ENCODE data around the gene AK5. TPM values are rescaled to one million over a fixed set of nuclear protein-coding genes. Genes with fewer than 3 reads are reported as not detected.

The AK5 gene
- total RNA-seq, 1 donor from 2014 or later: 1.0 TPM

DNA sequence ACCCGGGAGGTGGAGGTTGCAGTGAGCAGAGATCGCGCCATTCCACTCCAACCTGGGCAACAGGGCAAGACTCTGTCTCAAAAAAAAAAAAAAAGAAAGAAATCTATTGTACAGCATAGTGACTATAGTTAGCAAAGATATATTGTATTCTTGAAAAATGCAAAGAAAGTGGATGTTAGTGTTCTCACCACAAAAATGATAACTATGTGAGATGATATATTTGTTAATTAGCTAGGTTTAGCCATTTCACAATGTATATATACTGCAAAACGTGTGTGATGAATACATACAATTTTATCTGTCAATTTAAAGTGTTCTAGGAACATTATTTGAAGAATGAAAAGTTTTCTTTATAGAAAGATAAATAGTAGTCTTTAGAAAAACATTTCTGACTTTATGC is 179.9 kb downstream of the AK5 start:
- no peak for ATAC-seq

DNA sequence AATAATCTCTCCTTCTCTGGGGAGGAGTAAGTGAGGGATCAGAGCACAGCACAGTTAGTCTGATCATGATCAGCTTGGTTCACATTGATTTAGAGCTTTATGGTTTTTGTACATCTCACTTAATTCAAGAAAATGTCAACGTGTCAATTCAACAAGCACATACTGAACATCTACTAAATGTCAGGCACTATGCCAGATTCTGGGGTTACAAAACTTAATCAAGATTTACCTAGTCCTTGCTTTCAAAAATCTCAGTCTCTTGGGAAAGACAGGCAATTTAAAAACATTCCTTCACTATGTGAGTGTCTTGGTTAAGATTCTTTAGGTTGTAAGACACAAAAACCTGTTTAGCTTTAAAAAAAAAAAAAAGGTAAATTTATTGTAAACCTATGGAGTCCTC is 181.4 kb downstream of the AK5 start:
- DNase-seq: no peak
- H3K36me3 ChIP-seq: no peaks in the 10 kb centered on the region
- H3K27ac ChIP-seq: no peak overlapping the region
- no peaks in the 10 kb centered on the region for H3K27me3 ChIP-seq (ENCODE audit: low read depth)
- no peak for ATAC-seq
- intact Hi-C loops (cut with DNase I): no loop called here
- no peaks in the 10 kb centered on the region for H3K4me1 ChIP-seq
- no peak for TF ChIP-seq CTCF (IDR thresholded peaks at IDR 0.05)
- no peak overlapping the region for H3K4me3 ChIP-seq
- no peaks in the 10 kb centered on the region for H3K9me3 ChIP-seq

More for the DNA sequence above, 179.9 kb downstream of the AK5 start:
- no peaks in the 10 kb centered on the region for H3K27me3 ChIP-seq (ENCODE audit: low read depth)
- no peaks in the 10 kb centered on the region for H3K36me3 ChIP-seq
- no peak overlapping the region for H3K4me3 ChIP-seq
- H3K27ac ChIP-seq: no peak overlapping the region
- no peaks in the 10 kb centered on the region for H3K4me1 ChIP-seq
- intact Hi-C loops (cut with DNase I): no loop called here
- TF ChIP-seq CTCF (IDR thresholded peaks at IDR 0.05): no peak
- no peak for DNase-seq
- H3K9me3 ChIP-seq: no peaks in the 10 kb centered on the region

DNA sequence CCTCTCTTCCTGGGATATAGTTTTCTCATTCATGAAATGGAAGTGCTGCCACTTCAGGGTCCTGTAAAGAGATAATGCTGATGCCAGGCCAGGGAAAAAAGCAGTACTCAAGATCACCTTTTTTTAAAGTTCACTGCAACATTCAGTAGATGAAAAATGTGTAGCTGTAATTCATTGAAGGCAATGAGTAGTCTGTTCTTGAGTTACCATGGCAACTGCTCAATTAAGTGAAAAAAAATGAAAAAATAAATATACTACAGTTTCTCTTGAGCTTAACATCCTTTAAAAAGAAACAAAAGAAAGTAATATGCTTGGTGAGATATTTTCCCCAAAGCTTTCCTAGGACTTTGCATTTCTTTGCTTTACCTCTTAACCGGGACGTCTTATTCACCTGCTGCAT is 183.3 kb downstream of the AK5 start:
- ATAC-seq (no peak), DNase-seq (no peak)
- Histone ChIP-seq H3K4me1 (no peaks in the 10 kb centered on the region), H3K27ac (no peak overlapping the region), H3K27me3 (ENCODE audit: low read depth) (no peaks in the 10 kb centered on the region), H3K36me3 (no peaks in the 10 kb centered on the region), H3K9me3 (no peaks in the 10 kb centered on the region), H3K4me3 (no peak overlapping the region)
- no peak for TF ChIP-seq CTCF (IDR thresholded peaks at IDR 0.05)
- intact Hi-C loops (cut with DNase I): no loop called here

GRCh38 chr1:77465922-77466321 is 184.1 kb downstream of the AK5 start:
- no peaks in the 10 kb centered on the region for H3K27me3 ChIP-seq (ENCODE audit: low read depth)
- no peaks in the 10 kb centered on the region for H3K36me3 ChIP-seq
- no peak overlapping the region for H3K4me3 ChIP-seq
- no peak for DNase-seq
- no peaks in the 10 kb centered on the region for H3K9me3 ChIP-seq
- TF ChIP-seq CTCF (IDR thresholded peaks at IDR 0.05): no peak
- ATAC-seq: no peak
- no peaks in the 10 kb centered on the region for H3K4me1 ChIP-seq
- intact Hi-C loops (cut with DNase I): no loop called here
- no peak overlapping the region for H3K27ac ChIP-seq

DNA sequence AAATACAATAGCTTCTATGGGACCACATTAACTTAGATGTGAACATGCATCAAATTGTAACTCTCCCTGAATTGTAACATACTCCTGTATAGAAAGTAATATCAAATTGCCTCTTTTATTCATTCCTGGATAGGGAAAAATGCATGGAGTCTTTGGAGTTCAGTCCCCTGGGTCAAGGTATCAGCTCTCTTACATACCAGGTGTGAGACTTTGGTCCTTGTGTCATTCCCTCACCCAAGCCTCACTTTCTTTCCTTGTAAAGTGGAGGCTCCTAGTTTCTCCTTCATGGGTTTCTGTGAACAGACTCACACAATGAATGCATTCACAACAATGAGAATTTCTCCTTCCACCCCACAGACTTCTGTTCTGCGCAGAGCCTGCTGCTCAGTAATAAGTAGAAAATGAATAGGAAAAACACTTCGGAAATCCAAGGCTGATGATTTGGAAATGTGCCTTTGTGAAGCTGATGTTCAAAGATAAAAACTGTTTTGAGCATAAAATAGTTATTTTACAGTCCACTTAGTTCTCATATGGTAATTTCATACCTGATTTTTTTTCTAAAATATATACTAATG is 185.3 kb downstream of the AK5 start:
- TF ChIP-seq CTCF (IDR thresholded peaks at IDR 0.05): no peak
- DNase-seq: no peak
- no peaks in the 10 kb centered on the region for H3K9me3 ChIP-seq
- intact Hi-C loops (cut with DNase I): no loop called here
- no peak overlapping the region for H3K27ac ChIP-seq
- no peak overlapping the region for H3K4me3 ChIP-seq
- H3K36me3 ChIP-seq: no peaks in the 10 kb centered on the region
- ATAC-seq: no peak
- no peaks in the 10 kb centered on the region for H3K4me1 ChIP-seq
- no peaks in the 10 kb centered on the region for H3K27me3 ChIP-seq (ENCODE audit: low read depth)

DNA sequence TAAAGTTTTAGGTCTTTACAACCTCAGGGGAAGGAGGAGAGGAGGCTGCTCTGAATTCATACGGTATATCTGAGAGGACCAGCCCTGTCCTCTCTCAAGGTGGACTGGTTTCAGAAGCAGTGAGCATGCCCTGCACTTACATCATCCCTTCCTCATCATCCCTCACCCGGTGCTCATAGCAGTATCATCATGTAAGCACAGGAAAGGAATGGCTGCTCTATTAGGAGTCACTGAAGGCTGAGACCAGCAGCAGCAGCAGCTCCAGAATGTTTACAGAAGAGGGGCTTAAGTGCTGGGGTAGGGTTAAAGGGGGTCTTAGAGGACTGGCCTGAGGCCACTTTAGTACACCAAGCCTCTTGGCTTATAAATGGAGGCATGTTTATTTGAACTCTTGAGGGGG is 185.9 kb downstream of the AK5 start:
- no peak overlapping the region for H3K27ac ChIP-seq

More for the DNA sequence above, 185.9 kb downstream of the AK5 start:
- DNase-seq (no peak), ATAC-seq (no peak)
- Histone ChIP-seq H3K27me3 (ENCODE audit: low read depth) (no peaks in the 10 kb centered on the region), H3K4me1 (no peaks in the 10 kb centered on the region), H3K36me3 (no peaks in the 10 kb centered on the region), H3K9me3 (no peaks in the 10 kb centered on the region), H3K4me3 (no peak overlapping the region)
- intact Hi-C loops (cut with DNase I): no loop called here
- TF ChIP-seq CTCF (IDR thresholded peaks at IDR 0.05): no peak
